HEK293 (cell line): ENCODE measurements around the gene SLC44A1.
A peak's percentile ranks its signal among the peaks of the same experiment; 100 is the strongest.

Source experiments
- CTCF ChIA-PET: fragments of 350-600 bp; formaldehyde crosslinking; extraction: SDS; loops from one replicate; lab custom pipeline; 2021; ENCODE audit warnings: antibody characterized with exemption; lab: Yijun Ruan, JAX
- POLR2A ChIA-PET: fragments of 300-600 bp; formaldehyde crosslinking; extraction: SDS; loops from one replicate; lab custom pipeline; 2020; ENCODE audit warnings: antibody characterized with exemption, inconsistent platforms; lab: Yijun Ruan, JAX
- H3K27ac ChIP-seq: fragments of 200-500 bp; sonication (Bioruptor generic); 2 replicates; pipeline ENCODE4 v1.5.1; 2014; ENCODE audit warnings: low read depth, low read length, control low read depth, inconsistent platforms; ENCODE audit errors: extremely low read depth
- H3K36me3 ChIP-seq, 2 experiments: fragments of 200-500 bp in 1 of 2; sonication (Bioruptor generic) in 1 of 2; 1 replicate in 1 of 2; 2 replicates in 1 of 2; pipeline ENCODE4 v1.5.1; 2014 to 2017; ENCODE audit warnings: inconsistent platforms in 2 of 2, low read length in 2 of 2; ENCODE audit not compliant: control insufficient read depth in 2 of 2, insufficient read depth in 1 of 2
- H3K4me1 ChIP-seq: fragments of 200-500 bp; sonication (Bioruptor generic); 2 replicates; pipeline ENCODE4 v1.5.1; 2014; ENCODE audit warnings: mild to moderate bottlenecking, low read length, inconsistent platforms; ENCODE audit not compliant: control insufficient read depth, insufficient read depth
- H3K4me3 ChIP-seq: 2 replicates; pipeline ENCODE4 v1.5.1; 2011; ENCODE audit warnings: low read depth, mild to moderate bottlenecking, control low read depth, low read length, moderate library complexity
- H3K9me3 ChIP-seq: fragments of 200-500 bp; sonication (Bioruptor generic); 2 replicates; pipeline ENCODE4 v1.5.1; 2014; ENCODE audit warnings: low read depth, low read length, inconsistent platforms; ENCODE audit not compliant: control insufficient read depth, insufficient read depth
- GLI2 ChIP-seq: fragments of 450-650 bp; formaldehyde crosslinking; IDR thresholded peaks from 2 replicates; pipeline ENCODE4; 2017; ENCODE audit warnings: missing biosample characterization, missing genetic modification characterization, low read depth, borderline replicate concordance
- KLF16 ChIP-seq: fragments of 450-650 bp; formaldehyde crosslinking; IDR thresholded peaks from 2 replicates; pipeline ENCODE4 v1.5.1; 2017; ENCODE audit warnings: missing biosample characterization, missing genetic modification characterization
- MYNN ChIP-seq: fragments of 450-650 bp; formaldehyde crosslinking; IDR thresholded peaks from 2 replicates; pipeline ENCODE4 v1.5.1; 2016; ENCODE audit warnings: missing biosample characterization, missing genetic modification characterization, borderline replicate concordance
- OSR2 ChIP-seq: fragments of 450-650 bp; formaldehyde crosslinking; IDR thresholded peaks from 2 replicates; pipeline ENCODE4 v1.5.1; 2016; ENCODE audit warnings: missing biosample characterization, missing genetic modification characterization
- SCRT1 ChIP-seq: fragments of 450-650 bp; formaldehyde crosslinking; IDR thresholded peaks from 2 replicates; pipeline ENCODE4 v1.5.1; 2016; ENCODE audit warnings: missing biosample characterization, missing genetic modification characterization, borderline replicate concordance
- SP3 ChIP-seq: fragments of 450-650 bp; formaldehyde crosslinking; IDR thresholded peaks from 2 replicates; pipeline ENCODE4 v1.5.1; 2016; ENCODE audit warnings: missing biosample characterization, missing genetic modification characterization
- ZNF132 ChIP-seq: fragments of 450-650 bp; formaldehyde crosslinking; IDR thresholded peaks from 2 replicates; pipeline ENCODE4 v1.5.1; 2017; ENCODE audit warnings: missing biosample characterization, missing genetic modification characterization, borderline replicate concordance
- ZNF133 ChIP-seq: fragments of 450-650 bp; formaldehyde crosslinking; IDR thresholded peaks from 2 replicates; pipeline ENCODE4 v1.5.1; 2016; ENCODE audit warnings: missing biosample characterization, missing genetic modification characterization
- ZNF16 ChIP-seq: fragments of 450-650 bp; formaldehyde crosslinking; IDR thresholded peaks from 2 replicates; pipeline ENCODE4 v1.5.1; 2016; ENCODE audit warnings: low read depth, missing biosample characterization, missing genetic modification characterization
- ZNF202 ChIP-seq: fragments of 450-650 bp; formaldehyde crosslinking; IDR thresholded peaks from 2 replicates; pipeline ENCODE4 v1.5.1; 2016; ENCODE audit warnings: missing biosample characterization, missing genetic modification characterization, borderline replicate concordance
- ZNF214 ChIP-seq: fragments of 450-650 bp; formaldehyde crosslinking; IDR thresholded peaks from 2 replicates; pipeline ENCODE4 v1.5.1; 2017; ENCODE audit warnings: missing biosample characterization, mild to moderate bottlenecking, missing genetic modification characterization, borderline replicate concordance
- ZNF391 ChIP-seq: fragments of 450-650 bp; formaldehyde crosslinking; IDR thresholded peaks from 2 replicates; pipeline ENCODE4 v1.5.1; 2016; ENCODE audit warnings: low read depth, missing biosample characterization, missing genetic modification characterization, borderline replicate concordance
- ZNF701 ChIP-seq: fragments of 450-650 bp; formaldehyde crosslinking; IDR thresholded peaks from 2 replicates; pipeline ENCODE4 v1.5.1; 2016; ENCODE audit warnings: missing biosample characterization, missing genetic modification characterization
- ZNF768 ChIP-seq: fragments of 450-650 bp; formaldehyde crosslinking; IDR thresholded peaks from 2 replicates; pipeline ENCODE4 v1.5.1; 2018; ENCODE audit warnings: missing biosample characterization, mild to moderate bottlenecking, missing genetic modification characterization
- ZNF792 ChIP-seq: fragments of 450-650 bp; formaldehyde crosslinking; IDR thresholded peaks from 2 replicates; pipeline ENCODE4 v1.5.1; 2016; ENCODE audit warnings: missing biosample characterization, missing genetic modification characterization
- ZNF837 ChIP-seq: fragments of 450-650 bp; formaldehyde crosslinking; IDR thresholded peaks from 2 replicates; pipeline ENCODE4 v1.5.1; 2016; ENCODE audit warnings: missing biosample characterization, missing genetic modification characterization
- TF ChIP-seq, protein P1 (sequence below): fragments of 450-650 bp; formaldehyde crosslinking; IDR thresholded peaks from 2 replicates; pipeline ENCODE4 v1.5.1; 2017; ENCODE audit warnings: missing biosample characterization, missing genetic modification characterization
- TF ChIP-seq, protein P2 (sequence below): fragments of 450-650 bp; formaldehyde crosslinking; IDR thresholded peaks from 2 replicates; pipeline ENCODE4 v1.5.1; 2016; ENCODE audit warnings: missing biosample characterization, missing genetic modification characterization
- TF ChIP-seq, protein P3 (sequence below): fragments of 450-650 bp; formaldehyde crosslinking; IDR thresholded peaks from 2 replicates; pipeline ENCODE4 v1.5.1; 2017; ENCODE audit warnings: missing biosample characterization, missing genetic modification characterization
- TF ChIP-seq, protein P4 (sequence below): fragments of 450-650 bp; formaldehyde crosslinking; IDR thresholded peaks from 2 replicates; pipeline ENCODE4 v1.5.1; 2017; ENCODE audit warnings: missing biosample characterization, missing genetic modification characterization
- TF ChIP-seq, protein P5 (sequence below): fragments of 450-650 bp; IDR thresholded peaks from 2 replicates; pipeline ENCODE4 v1.5.1; 2018; ENCODE audit warnings: missing biosample characterization, mild to moderate bottlenecking, missing genetic modification characterization

Gene SLC44A1

DNA sequence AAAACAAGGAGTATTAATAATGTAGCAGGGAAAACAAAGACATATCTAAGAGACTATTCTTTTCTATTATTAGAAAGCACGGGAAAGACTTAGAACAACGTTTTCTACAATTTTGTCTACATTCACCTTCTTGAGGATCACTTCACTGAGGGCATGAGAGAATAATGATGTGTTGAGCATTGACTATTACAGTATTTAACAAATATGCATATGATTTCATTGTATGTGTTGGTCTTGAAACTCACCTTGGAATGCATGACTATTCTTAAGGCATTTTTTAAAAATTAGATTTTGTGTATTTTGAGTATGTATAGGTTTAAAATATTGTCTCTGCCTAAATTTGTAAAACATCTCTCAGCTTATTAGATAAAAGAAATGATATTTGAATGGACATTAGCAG lies 204.6 kb downstream of the SLC44A1 start:
- POLR2A ChIA-PET = no interaction called here
- TF ChIP-seq ZNF837 (tag by site-specific recombination) (no peak), ZNF132 (tag by site-specific recombination) (no peak), ZNF391 (tag by site-specific recombination) (no peak), ZNF701 (tag by site-specific recombination) (no peak), ZNF214 (tag by site-specific recombination) (no peak)
- TF ChIP-seq, protein P1, sequence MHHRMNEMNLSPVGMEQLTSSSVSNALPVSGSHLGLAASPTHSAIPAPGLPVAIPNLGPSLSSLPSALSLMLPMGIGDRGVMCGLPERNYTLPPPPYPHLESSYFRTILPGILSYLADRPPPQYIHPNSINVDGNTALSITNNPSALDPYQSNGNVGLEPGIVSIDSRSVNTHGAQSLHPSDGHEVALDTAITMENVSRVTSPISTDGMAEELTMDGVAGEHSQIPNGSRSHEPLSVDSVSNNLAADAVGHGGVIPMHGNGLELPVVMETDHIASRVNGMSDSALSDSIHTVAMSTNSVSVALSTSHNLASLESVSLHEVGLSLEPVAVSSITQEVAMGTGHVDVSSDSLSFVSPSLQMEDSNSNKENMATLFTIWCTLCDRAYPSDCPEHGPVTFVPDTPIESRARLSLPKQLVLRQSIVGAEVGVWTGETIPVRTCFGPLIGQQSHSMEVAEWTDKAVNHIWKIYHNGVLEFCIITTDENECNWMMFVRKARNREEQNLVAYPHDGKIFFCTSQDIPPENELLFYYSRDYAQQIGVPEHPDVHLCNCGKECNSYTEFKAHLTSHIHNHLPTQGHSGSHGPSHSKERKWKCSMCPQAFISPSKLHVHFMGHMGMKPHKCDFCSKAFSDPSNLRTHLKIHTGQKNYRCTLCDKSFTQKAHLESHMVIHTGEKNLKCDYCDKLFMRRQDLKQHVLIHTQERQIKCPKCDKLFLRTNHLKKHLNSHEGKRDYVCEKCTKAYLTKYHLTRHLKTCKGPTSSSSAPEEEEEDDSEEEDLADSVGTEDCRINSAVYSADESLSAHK (tag by site-specific recombination) = no peak
- TF ChIP-seq, protein P2, sequence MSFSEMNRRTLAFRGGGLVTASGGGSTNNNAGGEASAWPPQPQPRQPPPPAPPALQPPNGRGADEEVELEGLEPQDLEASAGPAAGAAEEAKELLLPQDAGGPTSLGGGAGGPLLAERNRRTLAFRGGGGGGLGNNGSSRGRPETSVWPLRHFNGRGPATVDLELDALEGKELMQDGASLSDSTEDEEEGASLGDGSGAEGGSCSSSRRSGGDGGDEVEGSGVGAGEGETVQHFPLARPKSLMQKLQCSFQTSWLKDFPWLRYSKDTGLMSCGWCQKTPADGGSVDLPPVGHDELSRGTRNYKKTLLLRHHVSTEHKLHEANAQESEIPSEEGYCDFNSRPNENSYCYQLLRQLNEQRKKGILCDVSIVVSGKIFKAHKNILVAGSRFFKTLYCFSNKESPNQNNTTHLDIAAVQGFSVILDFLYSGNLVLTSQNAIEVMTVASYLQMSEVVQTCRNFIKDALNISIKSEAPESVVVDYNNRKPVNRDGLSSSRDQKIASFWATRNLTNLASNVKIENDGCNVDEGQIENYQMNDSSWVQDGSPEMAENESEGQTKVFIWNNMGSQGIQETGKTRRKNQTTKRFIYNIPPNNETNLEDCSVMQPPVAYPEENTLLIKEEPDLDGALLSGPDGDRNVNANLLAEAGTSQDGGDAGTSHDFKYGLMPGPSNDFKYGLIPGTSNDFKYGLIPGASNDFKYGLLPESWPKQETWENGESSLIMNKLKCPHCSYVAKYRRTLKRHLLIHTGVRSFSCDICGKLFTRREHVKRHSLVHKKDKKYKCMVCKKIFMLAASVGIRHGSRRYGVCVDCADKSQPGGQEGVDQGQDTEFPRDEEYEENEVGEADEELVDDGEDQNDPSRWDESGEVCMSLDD (tag by site-specific recombination) = no peak
- TF ChIP-seq, all 188 proteins: peak for 0
- Histone ChIP-seq H3K4me3 (peak overlapping the region; percentile 96), H3K27ac (no peak overlapping the region), H3K4me1 (no peaks in the 10 kb centered on the region), H3K9me3 (no peaks in the 10 kb centered on the region), H3K36me3 (no peaks in the 10 kb centered on the region)
- CTCF ChIA-PET = interaction anchor here (0.6 kb wide), 1 partner anchor 165 kb away, joined by 4 read pairs; no protein-coding TSS in a partner anchor

DNA sequence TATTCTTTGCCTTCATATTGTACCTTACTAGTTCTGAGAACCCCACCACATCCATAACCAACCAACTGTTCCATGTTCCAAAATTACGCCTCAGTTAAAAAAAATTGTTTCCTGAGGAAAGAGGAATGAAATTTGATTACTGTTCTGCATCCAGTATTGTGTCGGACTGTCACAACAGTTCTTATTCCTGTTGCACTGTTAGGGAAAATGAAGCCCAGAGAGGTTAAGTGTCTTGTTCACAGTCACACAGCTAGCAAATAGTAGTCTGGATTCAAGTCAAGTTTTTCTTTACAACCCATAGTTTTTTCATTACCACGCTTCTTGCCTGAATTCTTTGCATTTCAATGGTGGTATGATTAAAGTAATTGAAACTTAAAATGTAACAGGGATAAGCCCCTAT lies 207.7 kb downstream of the SLC44A1 start:
- ChIA-PET CTCF (interaction anchor here (1.3 kb wide), 1 partner anchor 23 kb away, joined by 4 read pairs; no protein-coding TSS in a partner anchor), POLR2A (no interaction called here)
- Histone ChIP-seq H3K27ac (no peak overlapping the region), H3K36me3 (no peaks in the 10 kb centered on the region), H3K4me3 (no peak overlapping the region), H3K4me1 (no peaks in the 10 kb centered on the region), H3K9me3 (no peaks in the 10 kb centered on the region)
- TF ChIP-seq ZNF768 (tag by site-specific recombination) = peak; percentile 42; the same call in 1 of the 2 replicates
- TF ChIP-seq, protein P3, sequence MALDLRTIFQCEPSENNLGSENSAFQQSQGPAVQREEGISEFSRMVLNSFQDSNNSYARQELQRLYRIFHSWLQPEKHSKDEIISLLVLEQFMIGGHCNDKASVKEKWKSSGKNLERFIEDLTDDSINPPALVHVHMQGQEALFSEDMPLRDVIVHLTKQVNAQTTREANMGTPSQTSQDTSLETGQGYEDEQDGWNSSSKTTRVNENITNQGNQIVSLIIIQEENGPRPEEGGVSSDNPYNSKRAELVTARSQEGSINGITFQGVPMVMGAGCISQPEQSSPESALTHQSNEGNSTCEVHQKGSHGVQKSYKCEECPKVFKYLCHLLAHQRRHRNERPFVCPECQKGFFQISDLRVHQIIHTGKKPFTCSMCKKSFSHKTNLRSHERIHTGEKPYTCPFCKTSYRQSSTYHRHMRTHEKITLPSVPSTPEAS (tag by site-specific recombination) = no peak

DNA sequence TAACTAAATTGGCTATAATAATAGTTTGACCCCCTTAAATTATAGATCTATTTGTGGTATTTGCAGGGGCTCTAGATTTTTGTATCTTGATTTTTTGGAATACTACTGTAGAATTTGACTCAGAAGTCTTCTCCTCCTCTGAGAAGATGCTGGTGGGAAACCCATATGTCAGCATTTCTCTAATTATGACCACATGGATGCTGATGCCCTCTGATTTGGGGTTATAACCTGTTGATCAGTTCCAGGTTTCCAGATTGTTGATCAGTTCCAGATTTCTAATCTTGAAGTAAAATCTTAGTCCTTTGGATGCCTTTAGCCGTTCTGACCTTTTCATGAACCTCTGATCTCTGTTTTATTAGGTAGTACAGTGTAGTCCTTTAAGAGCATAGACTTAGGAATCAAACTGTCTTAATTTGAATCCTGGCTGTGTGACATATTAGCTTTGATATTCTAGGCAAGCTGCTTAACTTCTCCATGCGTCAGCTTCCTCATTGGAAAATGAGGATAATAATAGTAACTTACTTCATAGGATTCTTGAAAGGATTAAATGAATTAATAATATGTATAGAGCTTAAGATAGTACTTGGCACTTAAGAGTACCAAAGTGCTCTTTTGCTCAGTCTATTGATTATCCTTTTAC lies 211.5 kb downstream of the SLC44A1 start:
- H3K4me3 ChIP-seq = no peak overlapping the region
- ChIA-PET CTCF (no interaction called here), POLR2A (no interaction called here)
- H3K9me3 ChIP-seq = no peaks in the 10 kb centered on the region
- H3K27ac ChIP-seq = no peak overlapping the region
- H3K36me3 ChIP-seq = peaks cover 0 to 11% of the 10 kb centered on the region in 2 experiments; a peak in 1 of 3 replicates
- no peaks in the 10 kb centered on the region for H3K4me1 ChIP-seq
- TF ChIP-seq SP3 (tag by site-specific recombination) (no peak), OSR2 (no peak), KLF16 (tag by site-specific recombination) (no peak), ZNF391 (tag by site-specific recombination) (no peak), MYNN (tag by site-specific recombination) (no peak), GLI2 (tag by site-specific recombination) (no peak), ZNF202 (tag by site-specific recombination) (no peak), ZNF16 (tag by site-specific recombination) (no peak), ZNF133 (tag by site-specific recombination) (no peak), SCRT1 (tag by site-specific recombination) (no peak), ZNF768 (tag by site-specific recombination) (no peak), ZNF792 (no peak)
- TF ChIP-seq, protein P4, sequence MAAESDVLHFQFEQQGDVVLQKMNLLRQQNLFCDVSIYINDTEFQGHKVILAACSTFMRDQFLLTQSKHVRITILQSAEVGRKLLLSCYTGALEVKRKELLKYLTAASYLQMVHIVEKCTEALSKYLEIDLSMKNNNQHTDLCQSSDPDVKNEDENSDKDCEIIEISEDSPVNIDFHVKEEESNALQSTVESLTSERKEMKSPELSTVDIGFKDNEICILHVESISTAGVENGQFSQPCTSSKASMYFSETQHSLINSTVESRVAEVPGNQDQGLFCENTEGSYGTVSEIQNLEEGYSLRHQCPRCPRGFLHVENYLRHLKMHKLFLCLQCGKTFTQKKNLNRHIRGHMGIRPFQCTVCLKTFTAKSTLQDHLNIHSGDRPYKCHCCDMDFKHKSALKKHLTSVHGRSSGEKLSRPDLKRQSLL (tag by site-specific recombination) = no peak
- TF ChIP-seq, protein P5, sequence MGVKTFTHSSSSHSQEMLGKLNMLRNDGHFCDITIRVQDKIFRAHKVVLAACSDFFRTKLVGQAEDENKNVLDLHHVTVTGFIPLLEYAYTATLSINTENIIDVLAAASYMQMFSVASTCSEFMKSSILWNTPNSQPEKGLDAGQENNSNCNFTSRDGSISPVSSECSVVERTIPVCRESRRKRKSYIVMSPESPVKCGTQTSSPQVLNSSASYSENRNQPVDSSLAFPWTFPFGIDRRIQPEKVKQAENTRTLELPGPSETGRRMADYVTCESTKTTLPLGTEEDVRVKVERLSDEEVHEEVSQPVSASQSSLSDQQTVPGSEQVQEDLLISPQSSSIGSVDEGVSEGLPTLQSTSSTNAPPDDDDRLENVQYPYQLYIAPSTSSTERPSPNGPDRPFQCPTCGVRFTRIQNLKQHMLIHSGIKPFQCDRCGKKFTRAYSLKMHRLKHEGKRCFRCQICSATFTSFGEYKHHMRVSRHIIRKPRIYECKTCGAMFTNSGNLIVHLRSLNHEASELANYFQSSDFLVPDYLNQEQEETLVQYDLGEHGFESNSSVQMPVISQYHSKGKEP = no peak
